HEK293 (cell line): ENCODE results near the gene KIF18A.

Experiments used
- CTCF ChIA-PET: fragments of 350-600 bp; formaldehyde crosslinking; extraction: SDS; loops from one replicate; lab custom pipeline; 2021; ENCODE audit warnings: antibody characterized with exemption; lab: Yijun Ruan, JAX
- POLR2A ChIA-PET: fragments of 300-600 bp; formaldehyde crosslinking; extraction: SDS; loops from one replicate; lab custom pipeline; 2020; ENCODE audit warnings: antibody characterized with exemption, inconsistent platforms; lab: Yijun Ruan, JAX
- H3K27ac ChIP-seq: fragments of 200-500 bp; sonication (Bioruptor generic); 2 replicates; pipeline ENCODE4 v1.5.1; 2014; ENCODE audit warnings: low read depth, low read length, control low read depth, inconsistent platforms; ENCODE audit errors: extremely low read depth
- H3K36me3 ChIP-seq, 2 experiments: fragments of 200-500 bp in 1 of 2; sonication (Bioruptor generic) in 1 of 2; 1 replicate in 1 of 2; 2 replicates in 1 of 2; pipeline ENCODE4 v1.5.1; 2014 to 2017; ENCODE audit warnings: inconsistent platforms in 2 of 2, low read length in 2 of 2; ENCODE audit not compliant: control insufficient read depth in 2 of 2, insufficient read depth in 1 of 2
- H3K4me1 ChIP-seq: fragments of 200-500 bp; sonication (Bioruptor generic); 2 replicates; pipeline ENCODE4 v1.5.1; 2014; ENCODE audit warnings: mild to moderate bottlenecking, low read length, inconsistent platforms; ENCODE audit not compliant: control insufficient read depth, insufficient read depth
- H3K4me3 ChIP-seq: 2 replicates; pipeline ENCODE4 v1.5.1; 2011; ENCODE audit warnings: low read depth, mild to moderate bottlenecking, control low read depth, low read length, moderate library complexity
- H3K9me3 ChIP-seq: fragments of 200-500 bp; sonication (Bioruptor generic); 2 replicates; pipeline ENCODE4 v1.5.1; 2014; ENCODE audit warnings: low read depth, low read length, inconsistent platforms; ENCODE audit not compliant: control insufficient read depth, insufficient read depth
- EGR2 ChIP-seq: fragments of 450-650 bp; formaldehyde crosslinking; IDR thresholded peaks from 2 replicates; pipeline ENCODE4 v1.5.1; 2016; ENCODE audit warnings: low read depth, missing biosample characterization, missing genetic modification characterization
- SETDB1 ChIP-seq: IDR thresholded peaks from one replicate; pipeline ENCODE4 v1.6.1; 2017; ENCODE audit warnings: mild to moderate bottlenecking, low read length, moderate library complexity, mixed read lengths; ENCODE audit not compliant: insufficient read length
- ZFHX2 ChIP-seq: fragments of 450-650 bp; formaldehyde crosslinking; conservative IDR thresholded peaks from 2 replicates; pipeline ENCODE4 v1.5.1; 2016; ENCODE audit warnings: missing biosample characterization, missing genetic modification characterization
- ZFP3 ChIP-seq: fragments of 450-650 bp; formaldehyde crosslinking; IDR thresholded peaks from 2 replicates; pipeline ENCODE4 v1.5.1; 2016; ENCODE audit warnings: low read depth, missing biosample characterization, missing genetic modification characterization
- ZNF174 ChIP-seq: fragments of 450-650 bp; formaldehyde crosslinking; IDR thresholded peaks from 2 replicates; pipeline ENCODE4 v1.5.0; 2017; ENCODE audit warnings: missing biosample characterization, mild to moderate bottlenecking, missing genetic modification characterization
- ZNF175 ChIP-seq: fragments of 450-650 bp; formaldehyde crosslinking; IDR thresholded peaks from 2 replicates; pipeline ENCODE4 v1.5.1; 2016; ENCODE audit warnings: missing biosample characterization, missing genetic modification characterization
- ZNF223 ChIP-seq: fragments of 450-650 bp; formaldehyde crosslinking; IDR thresholded peaks from 2 replicates; pipeline ENCODE4 v1.5.1; 2016; ENCODE audit warnings: missing biosample characterization, missing genetic modification characterization
- ZNF292 ChIP-seq: fragments of 450-650 bp; formaldehyde crosslinking; IDR thresholded peaks from 2 replicates; pipeline ENCODE4 v1.5.1; 2016; ENCODE audit warnings: low read depth, missing biosample characterization, missing genetic modification characterization, borderline replicate concordance
- ZNF394 ChIP-seq: fragments of 450-650 bp; formaldehyde crosslinking; IDR thresholded peaks from 2 replicates; pipeline ENCODE4 v1.5.1; 2016; ENCODE audit warnings: missing biosample characterization, missing genetic modification characterization, mild to moderate bottlenecking, moderate library complexity, borderline replicate concordance
- ZNF530 ChIP-seq: fragments of 450-650 bp; formaldehyde crosslinking; IDR thresholded peaks from 2 replicates; pipeline ENCODE4 v1.5.1; 2016; ENCODE audit warnings: low read depth, missing biosample characterization, missing genetic modification characterization
- ZNF664 ChIP-seq: fragments of 450-650 bp; formaldehyde crosslinking; IDR thresholded peaks from 2 replicates; pipeline ENCODE4 v1.5.1; 2016; ENCODE audit warnings: missing biosample characterization, missing genetic modification characterization
- ZNF704 ChIP-seq: fragments of 450-650 bp; formaldehyde crosslinking; IDR thresholded peaks from 2 replicates; pipeline ENCODE4 v1.5.1; 2016; ENCODE audit warnings: missing biosample characterization, missing genetic modification characterization
- ZNF707 ChIP-seq: fragments of 450-650 bp; formaldehyde crosslinking; IDR thresholded peaks from 2 replicates; pipeline ENCODE4 v1.5.1; 2016; ENCODE audit warnings: missing biosample characterization, missing genetic modification characterization
- ZSCAN30 ChIP-seq: fragments of 450-650 bp; IDR thresholded peaks from 2 replicates; pipeline ENCODE4 v1.5.1; 2018; ENCODE audit warnings: missing biosample characterization, mild to moderate bottlenecking, missing genetic modification characterization, moderate library complexity

The KIF18A gene

GRCh38 chr11:28144808-28145207 lies 36.9 kb upstream of the KIF18A start:
- no peaks in the 10 kb centered on the region for H3K36me3 ChIP-seq
- ChIA-PET POLR2A (no interaction called here), CTCF (interaction anchor here (0.7 kb wide), 1 partner anchor 312 kb away, joined by 3 read pairs; no protein-coding TSS in a partner anchor)
- H3K9me3 ChIP-seq, result no peaks in the 10 kb centered on the region
- H3K4me1 ChIP-seq, result no peaks in the 10 kb centered on the region; the same call in 1 of the 2 replicates
- TF ChIP-seq ZNF707 (tag by site-specific recombination), result no peak
- TF ChIP-seq ZNF174 (tag by site-specific recombination), result no peak
- TF ChIP-seq ZNF704 (tag by site-specific recombination), result no peak
- TF ChIP-seq ZNF394, result no peak
- no peak for TF ChIP-seq ZNF530
- TF ChIP-seq ZNF175, result no peak
- H3K27ac ChIP-seq, result no peak overlapping the region
- no peak overlapping the region for H3K4me3 ChIP-seq

GRCh38 chr11:28142724-28143123 lies 34.8 kb upstream of the KIF18A start:
- no peaks in the 10 kb centered on the region for H3K9me3 ChIP-seq
- TF ChIP-seq ZSCAN30 (no peak), EGR2 (tag by site-specific recombination) (peak; percentile 86), ZFHX2 (tag by site-specific recombination) (peak; percentile 64)
- ChIA-PET POLR2A (no interaction called here), CTCF (interaction anchor here (0.8 kb wide), 1 partner anchor 9 kb away, joined by 3 read pairs; no protein-coding TSS in a partner anchor)
- H3K27ac ChIP-seq, result no peak overlapping the region
- H3K4me3 ChIP-seq, result no peak overlapping the region
- H3K36me3 ChIP-seq, result peaks cover 0 to 5% of the 10 kb centered on the region in 2 experiments; a peak in 1 of 3 replicates
- no peaks in the 10 kb centered on the region; the same call in 1 of the 2 replicates for H3K4me1 ChIP-seq

- no peaks in the 10 kb centered on the region for H3K9me3 ChIP-seq
These were observed 32.9 kb upstream of the KIF18A start for GRCh38 chr11:28140689-28141455.

GRCh38 chr11:28139841-28140415 lies 32.0 kb upstream of the KIF18A start:
- no peaks in the 10 kb centered on the region; the same call in 1 of the 2 replicates for H3K4me1 ChIP-seq
- POLR2A ChIA-PET, result no interaction called here
- no peak overlapping the region for H3K27ac ChIP-seq
- H3K36me3 ChIP-seq, result peaks cover 0 to 5% of the 10 kb centered on the region in 2 experiments; a peak in 1 of 3 replicates
- CTCF ChIA-PET, result no interaction called here
- H3K4me3 ChIP-seq, result no peak overlapping the region
- no peak for TF ChIP-seq ZNF292
- no peaks in the 10 kb centered on the region for H3K9me3 ChIP-seq

More at GRCh38 chr11:28140689-28141455, 32.9 kb upstream of the KIF18A start:
- no peak for TF ChIP-seq ZFP3
- no peak for TF ChIP-seq ZNF664
- TF ChIP-seq SETDB1, result peak; percentile 5
- POLR2A ChIA-PET, result no interaction called here
- H3K27ac ChIP-seq, result no peak overlapping the region
- peaks cover 0 to 5% of the 10 kb centered on the region in 2 experiments; a peak in 1 of 3 replicates for H3K36me3 ChIP-seq
- H3K4me1 ChIP-seq, result no peaks in the 10 kb centered on the region; the same call in 1 of the 2 replicates
- CTCF ChIA-PET, result interaction anchor here (0.6 kb wide), 1 partner anchor 628 kb away, joined by 3 read pairs; no protein-coding TSS in a partner anchor
- no peak overlapping the region for H3K4me3 ChIP-seq

- Histone ChIP-seq H3K36me3 (peaks cover 0 to 12% of the 10 kb centered on the region in 2 experiments; a peak in 1 of 3 replicates), H3K4me1 (no peaks in the 10 kb centered on the region), H3K27ac (no peak overlapping the region), H3K9me3 (no peaks in the 10 kb centered on the region), H3K4me3 (no peak overlapping the region)
- POLR2A ChIA-PET, result no interaction called here
- TF ChIP-seq ZNF223 (tag by site-specific recombination) (no peak), SETDB1 (peak; percentile 38)
- CTCF ChIA-PET, result interaction anchor here (0.7 kb wide), 1 partner anchor 439 kb away, joined by 3 read pairs; no protein-coding TSS in a partner anchor
These were observed 29.9 kb upstream of the KIF18A start for GRCh38 chr11:28137832-28138231.
